A549 (cell line): ENCODE results near the gene APOBR. TPM values are rescaled to one million over a fixed set of nuclear protein-coding genes. Genes with fewer than 3 reads are reported as not detected.

ENCODE experiments used
- polyA plus RNA-seq, 4 experiments: library from polyadenylated mRNA; depleted of rRNA in 3 of 4; stranded (reverse); fragments of >200 nt; fragmentation: RNase III in 1 of 4; extraction: RNeasy Plus Mini Kit Qiagen cat#74134 plus additional on column Dnase treatment in 1 of 4; gene quantifications; 2 replicates in 3 of 4; 3 replicates in 1 of 4; pipeline ENCODE4 v1.2.3, GENCODE V29; 2011 to 2017

The APOBR gene
- polyA plus RNA-seq, 2 of the 4 experiments (the other 2 are of a cell fraction): 0.01 to 0.08 TPM

Other genes with a start within 250 kb of the APOBR start
- 0.13 and 0.20 TPM in 2 replicates for gene SBK1, start 202.1 kb upstream of the APOBR start, polyA plus RNA-seq (2011; rRNA removed)
- gene SBK1, start 202.1 kb upstream of the APOBR start, polyA plus RNA-seq (2017; fragmentation: RNase III; extraction: RNeasy Plus Mini Kit Qiagen cat#74134 plus additional on column Dnase treatment): 0.28 to 0.45 TPM (median 0.43 TPM) in 3 replicates
- 3.8 and 5.2 TPM in 2 replicates for gene NPIPB6, start 131.1 kb upstream of the APOBR start, polyA plus RNA-seq (2011; rRNA removed)
- 3.6 to 3.8 TPM (median 3.7 TPM) in 3 replicates for gene NPIPB6, start 131.1 kb upstream of the APOBR start, polyA plus RNA-seq (2017; fragmentation: RNase III; extraction: RNeasy Plus Mini Kit Qiagen cat#74134 plus additional on column Dnase treatment)
- gene EIF3CL, start 90.8 kb upstream of the APOBR start, polyA plus RNA-seq (2011; rRNA removed): 33.1 and 77.6 TPM in 2 replicates
- 131 to 146 TPM (median 138 TPM) in 3 replicates for gene EIF3CL, start 90.8 kb upstream of the APOBR start, polyA plus RNA-seq (2017; fragmentation: RNase III; extraction: RNeasy Plus Mini Kit Qiagen cat#74134 plus additional on column Dnase treatment)
- gene NPIPB7, start 22.3 kb upstream of the APOBR start, polyA plus RNA-seq (2011; rRNA removed): 0.13 and 0.38 TPM in 2 replicates
- gene NPIPB7, start 22.3 kb upstream of the APOBR start, polyA plus RNA-seq (2017; fragmentation: RNase III; extraction: RNeasy Plus Mini Kit Qiagen cat#74134 plus additional on column Dnase treatment): 0.61 to 0.80 TPM (median 0.66 TPM) in 3 replicates
- 17.4 and 22.3 TPM in 2 replicates for gene CLN3, start 2.6 kb upstream of the APOBR start, polyA plus RNA-seq (2011; rRNA removed)
- gene CLN3, start 2.6 kb upstream of the APOBR start, polyA plus RNA-seq (2017; fragmentation: RNase III; extraction: RNeasy Plus Mini Kit Qiagen cat#74134 plus additional on column Dnase treatment): 18.0 to 22.2 TPM (median 21.5 TPM) in 3 replicates
- gene IL27, start 12.2 kb downstream of the APOBR start, polyA plus RNA-seq (2011; rRNA removed): not detected in 2 replicates
- gene IL27, start 12.2 kb downstream of the APOBR start, polyA plus RNA-seq (2017; fragmentation: RNase III; extraction: RNeasy Plus Mini Kit Qiagen cat#74134 plus additional on column Dnase treatment): not detected in 3 replicates
- 19.0 and 47.8 TPM in 2 replicates for gene NUPR1, start 44.3 kb downstream of the APOBR start, polyA plus RNA-seq (2011; rRNA removed)
- 24.5 to 29.3 TPM (median 25.9 TPM) in 3 replicates for gene NUPR1, start 44.3 kb downstream of the APOBR start, polyA plus RNA-seq (2017; fragmentation: RNase III; extraction: RNeasy Plus Mini Kit Qiagen cat#74134 plus additional on column Dnase treatment)
- 3.3 and 4.5 TPM in 2 replicates for gene SGF29, start 59.3 kb downstream of the APOBR start, polyA plus RNA-seq (2011; rRNA removed)
- 19.3 to 20.8 TPM (median 20.3 TPM) in 3 replicates for gene SGF29, start 59.3 kb downstream of the APOBR start, polyA plus RNA-seq (2017; fragmentation: RNase III; extraction: RNeasy Plus Mini Kit Qiagen cat#74134 plus additional on column Dnase treatment)
- gene SULT1A2, start 102.4 kb downstream of the APOBR start, polyA plus RNA-seq (2011; rRNA removed): 0.06 and 0.17 TPM in 2 replicates
- 0.09 to 0.18 TPM in 2 of 3 replicates, not detected in the other for gene SULT1A2, start 102.4 kb downstream of the APOBR start, polyA plus RNA-seq (2017; fragmentation: RNase III; extraction: RNeasy Plus Mini Kit Qiagen cat#74134 plus additional on column Dnase treatment)
- 2.5 and 3.5 TPM in 2 replicates for gene SULT1A1, start 115.4 kb downstream of the APOBR start, polyA plus RNA-seq (2011; rRNA removed)
- gene SULT1A1, start 115.4 kb downstream of the APOBR start, polyA plus RNA-seq (2017; fragmentation: RNase III; extraction: RNeasy Plus Mini Kit Qiagen cat#74134 plus additional on column Dnase treatment): 4.0 to 5.2 TPM (median 4.8 TPM) in 3 replicates
- 0.87 and 0.98 TPM in 2 replicates for gene NPIPB8, start 143.4 kb downstream of the APOBR start, polyA plus RNA-seq (2011; rRNA removed)
- 0.30 to 1.0 TPM (median 0.74 TPM) in 3 replicates for gene NPIPB8, start 143.4 kb downstream of the APOBR start, polyA plus RNA-seq (2017; fragmentation: RNase III; extraction: RNeasy Plus Mini Kit Qiagen cat#74134 plus additional on column Dnase treatment)
- gene EIF3C, start 216.8 kb downstream of the APOBR start, polyA plus RNA-seq (2011; rRNA removed): 195 and 326 TPM in 2 replicates
- 164 to 225 TPM (median 191 TPM) in 3 replicates for gene EIF3C, start 216.8 kb downstream of the APOBR start, polyA plus RNA-seq (2017; fragmentation: RNase III; extraction: RNeasy Plus Mini Kit Qiagen cat#74134 plus additional on column Dnase treatment)